GM12878 (cell line): ENCODE data around the gene KCNH4. TPM values are rescaled to one million over a fixed set of nuclear protein-coding genes. Genes with fewer than 3 reads are reported as not detected.
"Not testable (repeated sequence)": the region's sequence is repeated elsewhere in the genome, so short reads cannot be mapped to it uniquely, and the experiment has no call there.

Experiments used
- ATAC-seq: fragments of 200-7000 bp; cut with Tn5 transposase; 3 replicates; pipeline ENCODE4 v1.9.1; 2020; ENCODE audit warnings: mild to moderate bottlenecking, moderate library complexity
- BruUV-seq: library from RNA; stranded (reverse); fragments of 400-500 nt; replicated peaks from 2 replicates; lab custom pipeline; 2021; lab: Mats Ljungman, UMichigan
- CTCF ChIA-PET: fragments of 300-600 bp; sonication (Branson Sonifier 250); formaldehyde crosslinking; extraction: SDS; loops from one replicate; lab custom pipeline; 2021; ENCODE audit warnings: inconsistent platforms; lab: Yijun Ruan, JAX
- POLR2A ChIA-PET: fragments of 350-600 bp; formaldehyde crosslinking; extraction: SDS; loops from one replicate; lab custom pipeline; 2021; ENCODE audit warnings: inconsistent platforms; lab: Charles Lee
- RAD21 ChIA-PET: fragments of 300-600 bp; sonication (Branson Sonifier 250); formaldehyde crosslinking; loops from one replicate; lab custom pipeline; 2023; ENCODE audit warnings: antibody characterized with exemption; ENCODE audit not compliant: unreplicated experiment; lab: Charles Lee
- SMC1A ChIA-PET: fragments of 300-600 bp; sonication (Branson Sonifier 250); formaldehyde crosslinking; loops from one replicate; lab custom pipeline; 2023; ENCODE audit not compliant: unreplicated experiment, uncharacterized antibody; lab: Charles Lee
- DNase-seq: peaks from one replicate; pipeline ENCODE4 v3.0.0-alpha.2; 2011; ENCODE audit warnings: low read depth, low spot score
- FAIRE-seq: peaks from 3 replicates; lab custom pipeline; 2011; peaks lifted over from hg19 to GRCh38; lab: Jason Lieb, UNC
- H2AFZ ChIP-seq: 2 replicates; pipeline ENCODE4 v1.6.0; 2011; ENCODE audit warnings: low read depth, low read length, control low read depth; ENCODE audit not compliant: control insufficient read depth
- H3K27ac ChIP-seq: 2 replicates; pipeline ENCODE4 v1.5.1; 2011; ENCODE audit warnings: control low read depth; ENCODE audit not compliant: control insufficient read depth, insufficient read depth
- H3K27me3 ChIP-seq, 2 experiments: replicated peaks in 1 of 2; 2 replicates each; pipeline versions ENCODE4 v1.6.0 to v1.6.1; 2011; ENCODE audit warnings: low read length in 1 of 2; ENCODE audit not compliant: control insufficient read depth in 2 of 2, insufficient read depth in 2 of 2
- H3K36me3 ChIP-seq, 2 experiments: 2 replicates each; pipeline ENCODE4 v1.5.1; 2011; ENCODE audit warnings: low read length in 1 of 2; ENCODE audit not compliant: control insufficient read depth in 2 of 2, insufficient read depth in 2 of 2
- H3K4me1 ChIP-seq: 2 replicates; pipeline ENCODE4 v1.6.1; 2011; ENCODE audit warnings: mild to moderate bottlenecking, low read length, moderate library complexity, mixed read lengths; ENCODE audit not compliant: control insufficient read depth, insufficient read depth
- H3K4me2 ChIP-seq: 2 replicates; pipeline ENCODE4 v1.6.0; 2011; ENCODE audit warnings: control low read depth; ENCODE audit not compliant: control insufficient read depth, insufficient read depth
- H3K4me3 ChIP-seq: fragments of 200-600 bp; sonication (generic); 2 replicates; pipeline ENCODE4 v1.5.1; 2016
- H3K79me2 ChIP-seq: 2 replicates; pipeline ENCODE4 v1.6.0; 2011; ENCODE audit warnings: low read length; ENCODE audit not compliant: control insufficient read depth, insufficient read depth
- H3K9ac ChIP-seq: 2 replicates; pipeline ENCODE4 v1.8.0; 2011; ENCODE audit warnings: low read length, control low read depth, mixed read lengths; ENCODE audit not compliant: control insufficient read depth, insufficient read depth
- H3K9me3 ChIP-seq: replicated peaks from 3 replicates; pipeline ENCODE4 v1.5.1; 2011; ENCODE audit warnings: mild to moderate bottlenecking, low read length; ENCODE audit not compliant: control insufficient read depth, insufficient read depth
- H4K20me1 ChIP-seq: 2 replicates; pipeline ENCODE4 v1.6.0; 2011; ENCODE audit not compliant: control insufficient read depth, insufficient read depth
- CBX5 ChIP-seq: sonication (generic); IDR thresholded peaks from 2 replicates; pipeline ENCODE4 v1.6.1; 2016; ENCODE audit warnings: low read depth, moderate library complexity, mild to moderate bottlenecking, inconsistent platforms
- ETV6 ChIP-seq, 2 experiments: fragments of 450-650 bp in 1 of 2; IDR thresholded peaks in 1 of 2; conservative IDR thresholded peaks in 1 of 2; 2 replicates each; pipeline ENCODE4 v1.6.1; 2014; ENCODE audit warnings: antibody characterized with exemption in 1 of 2, borderline replicate concordance in 1 of 2, low read depth in 1 of 2, mild to moderate bottlenecking in 1 of 2, moderate library complexity in 1 of 2
- NRF1 ChIP-seq: conservative IDR thresholded peaks from 2 replicates; pipeline ENCODE4 v1.6.1; 2011; ENCODE audit warnings: mild to moderate bottlenecking, low read depth, low read length, improper control_type of control experiment
- SUZ12 ChIP-seq: fragments of 200-600 bp; sonication (generic); IDR thresholded peaks from one replicate; pipeline ENCODE4 v1.6.1; 2018; ENCODE audit warnings: antibody characterized with exemption, mild to moderate bottlenecking; ENCODE audit not compliant: unreplicated experiment
- TAF1 ChIP-seq: IDR thresholded peaks from 2 replicates; pipeline ENCODE4 v1.6.1; 2011; ENCODE audit warnings: mild to moderate bottlenecking, low read depth, low read length, borderline replicate concordance
- WGBS: methylation state at CpG from one replicate; pipeline ENCODE4 v1.1.6; 2016; ENCODE audit warnings: low lambda C conversion rate; ENCODE audit not compliant: insufficient replicate concordance, insufficient coverage; ENCODE audit errors: missing lambda C conversion rate; 5-methylcytosine and 5-hydroxymethylcytosine counted together
- in situ Hi-C: fragments of 300-500 bp; cut with MboI; formaldehyde crosslinking; loops from 9 replicates; pipeline ENCODE4 v1.14.3; 2018; ENCODE audit warnings: mixed read lengths
- intact Hi-C: fragments of 100-400 bp; cut with micrococcal nuclease; formaldehyde crosslinking; loops from one replicate; pipeline ENCODE4 v1.14.2; 2022; ENCODE audit not compliant: unreplicated experiment
- polyA plus RNA-seq, 11 experiments: library from polyadenylated mRNA; depleted of rRNA in 4 of 11; unstranded in 6 of 11; stranded (reverse) in 5 of 11; fragments of >200 nt; fragmentation: Nextera tagmentation in 4 of 11; fragmentation: Illumina TruSeq in 1 of 11; extraction: Ambion mirVana in 4 of 11; extraction: Trizol in 1 of 11; gene quantifications; 1 replicate in 1 of 11; 2 replicates in 10 of 11; pipeline versions ENCODE4 v1.2.1 to v1.2.3, GENCODE V29; 2011 to 2016; ENCODE audit warnings: inconsistent platforms in 2 of 11, missing spikeins in 2 of 11, low read depth in 1 of 11
- total RNA-seq, 4 experiments: library from RNA; depleted of rRNA in 3 of 4; stranded (reverse); fragments of >200 nt in 3 of 4; fragmentation: Illumina TruSeq in 1 of 4; extraction: Trizol in 1 of 4; gene quantifications; 2 replicates each; pipeline versions ENCODE4 v1.2.1 to v1.2.3, GENCODE V29; 2013 to 2021
- TF ChIP-seq, protein P1 (sequence below): fragments of 450-650 bp; IDR thresholded peaks from 2 replicates; pipeline ENCODE4 v1.6.1; 2014; ENCODE audit warnings: mild to moderate bottlenecking
- TF ChIP-seq, protein P2 (sequence below): fragments of 450-650 bp; IDR thresholded peaks from 2 replicates; pipeline ENCODE4 v1.6.1; 2017; ENCODE audit warnings: antibody characterized with exemption, mild to moderate bottlenecking, moderate library complexity

KCNH4 gene
- total and polyA plus RNA-seq, 10 of the 15 experiments (the other 5 are each of a cell fraction or from before 2014, with no cell fraction given): 0.03 to 0.88 (median 0.10) TPM; not detected in 2

DNA sequence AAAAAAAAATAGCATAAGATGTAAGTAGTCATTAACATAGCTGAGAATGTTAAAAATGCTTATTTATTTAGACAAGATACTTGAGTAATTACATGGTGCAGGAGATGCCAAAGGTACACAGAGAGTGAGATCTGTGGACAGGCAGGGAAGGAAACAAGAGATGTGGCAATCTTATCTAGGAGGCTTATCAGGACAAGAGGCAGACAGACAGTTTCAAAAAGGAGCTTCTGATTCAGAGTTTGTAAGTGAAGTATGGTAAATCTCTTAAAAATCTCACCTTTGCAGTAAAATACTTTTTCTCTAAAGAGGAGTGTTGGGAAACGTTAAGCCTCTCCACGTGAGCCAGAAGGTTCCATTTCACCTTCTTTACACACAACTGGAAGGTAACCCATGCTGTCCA, 33.2 kb upstream of the KCNH4 start (continued):
- TF ChIP-seq, protein P1, sequence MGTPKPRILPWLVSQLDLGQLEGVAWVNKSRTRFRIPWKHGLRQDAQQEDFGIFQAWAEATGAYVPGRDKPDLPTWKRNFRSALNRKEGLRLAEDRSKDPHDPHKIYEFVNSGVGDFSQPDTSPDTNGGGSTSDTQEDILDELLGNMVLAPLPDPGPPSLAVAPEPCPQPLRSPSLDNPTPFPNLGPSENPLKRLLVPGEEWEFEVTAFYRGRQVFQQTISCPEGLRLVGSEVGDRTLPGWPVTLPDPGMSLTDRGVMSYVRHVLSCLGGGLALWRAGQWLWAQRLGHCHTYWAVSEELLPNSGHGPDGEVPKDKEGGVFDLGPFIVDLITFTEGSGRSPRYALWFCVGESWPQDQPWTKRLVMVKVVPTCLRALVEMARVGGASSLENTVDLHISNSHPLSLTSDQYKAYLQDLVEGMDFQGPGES: no peak
- TF ChIP-seq ETV6 (conservative IDR thresholded peaks at IDR 0.05 in 1 of 2, IDR thresholded peaks at IDR 0.05 in 1 of 2; ENCODE audit: borderline replicate concordance in 1 of 2, low read depth in 1 of 2): no peak
- TF ChIP-seq NRF1: no peak
- TF ChIP-seq SUZ12: no peak
- TF ChIP-seq CBX5: no peak
- TF ChIP-seq, protein P2, sequence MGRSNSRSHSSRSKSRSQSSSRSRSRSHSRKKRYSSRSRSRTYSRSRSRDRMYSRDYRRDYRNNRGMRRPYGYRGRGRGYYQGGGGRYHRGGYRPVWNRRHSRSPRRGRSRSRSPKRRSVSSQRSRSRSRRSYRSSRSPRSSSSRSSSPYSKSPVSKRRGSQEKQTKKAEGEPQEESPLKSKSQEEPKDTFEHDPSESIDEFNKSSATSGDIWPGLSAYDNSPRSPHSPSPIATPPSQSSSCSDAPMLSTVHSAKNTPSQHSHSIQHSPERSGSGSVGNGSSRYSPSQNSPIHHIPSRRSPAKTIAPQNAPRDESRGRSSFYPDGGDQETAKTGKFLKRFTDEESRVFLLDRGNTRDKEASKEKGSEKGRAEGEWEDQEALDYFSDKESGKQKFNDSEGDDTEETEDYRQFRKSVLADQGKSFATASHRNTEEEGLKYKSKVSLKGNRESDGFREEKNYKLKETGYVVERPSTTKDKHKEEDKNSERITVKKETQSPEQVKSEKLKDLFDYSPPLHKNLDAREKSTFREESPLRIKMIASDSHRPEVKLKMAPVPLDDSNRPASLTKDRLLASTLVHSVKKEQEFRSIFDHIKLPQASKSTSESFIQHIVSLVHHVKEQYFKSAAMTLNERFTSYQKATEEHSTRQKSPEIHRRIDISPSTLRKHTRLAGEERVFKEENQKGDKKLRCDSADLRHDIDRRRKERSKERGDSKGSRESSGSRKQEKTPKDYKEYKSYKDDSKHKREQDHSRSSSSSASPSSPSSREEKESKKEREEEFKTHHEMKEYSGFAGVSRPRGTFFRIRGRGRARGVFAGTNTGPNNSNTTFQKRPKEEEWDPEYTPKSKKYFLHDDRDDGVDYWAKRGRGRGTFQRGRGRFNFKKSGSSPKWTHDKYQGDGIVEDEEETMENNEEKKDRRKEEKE: no peak

DNA sequence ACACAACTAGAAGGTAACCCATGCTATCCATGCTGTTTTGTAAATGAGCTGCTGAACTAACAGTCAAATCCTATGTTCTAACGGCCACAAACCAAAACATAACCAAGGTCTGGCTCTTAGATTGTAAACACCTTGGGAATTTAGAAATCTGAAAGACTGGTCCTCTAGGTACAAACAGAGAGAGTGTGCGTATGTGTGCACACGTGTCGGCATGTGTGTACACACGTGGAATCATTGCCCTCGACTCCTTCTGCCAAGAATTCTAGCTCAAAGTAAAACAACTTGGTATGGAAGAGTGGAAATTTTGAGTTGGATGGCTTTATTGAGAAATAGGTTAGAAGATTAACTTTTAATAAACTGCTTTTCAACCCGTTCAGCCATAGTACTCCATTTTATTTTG, 31.4 kb upstream of the KCNH4 start:
- ChIA-PET RAD21 (no interaction called here), POLR2A (no interaction called here)

DNA sequence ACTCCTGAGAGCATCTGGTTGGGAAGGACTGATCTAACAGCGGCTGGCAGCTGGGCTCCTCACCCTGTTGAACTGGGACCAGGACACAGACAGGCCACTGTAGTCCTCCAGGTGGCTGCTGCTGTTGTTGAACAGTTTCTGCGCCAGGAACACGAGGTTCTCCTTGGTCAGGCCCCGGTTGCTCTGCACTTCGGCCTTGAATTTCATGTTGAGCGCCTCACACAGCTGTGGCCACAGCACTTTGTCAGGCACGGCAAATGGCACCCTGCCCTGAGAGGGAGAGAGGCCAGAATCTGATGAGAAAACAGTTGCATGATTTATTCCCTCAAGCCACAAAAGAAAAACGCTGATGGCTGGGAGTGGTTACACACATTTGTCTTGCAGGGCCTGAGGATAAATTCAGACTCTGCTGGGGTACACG, 31.0 kb upstream of the KCNH4 start:
- in situ Hi-C loops, ATAC-seq, H3K4me1 ChIP-seq, FAIRE-seq, H3K79me2 ChIP-seq, H3K27me3 ChIP-seq, H3K4me2 ChIP-seq, intact Hi-C loops, H3K27ac ChIP-seq, H3K9ac ChIP-seq, SMC1A ChIA-PET, H3K9me3 ChIP-seq, BruUV-seq, RAD21 ChIA-PET, DNase-seq, H2AFZ ChIP-seq, H3K4me3 ChIP-seq, H4K20me1 ChIP-seq: not testable (repeated sequence)
- H3K36me3 ChIP-seq: peaks cover 1 to 24% of the 10 kb centered on the region in 2 experiments; a peak in 2 of 4 replicates
- ChIA-PET CTCF (interaction anchor here (2.1 kb wide), 1 partner anchor 10 kb away, joined by 11 read pairs; no protein-coding TSS in a partner anchor), POLR2A (interaction anchor here (0.6 kb wide), 1 partner anchor 20 kb away, joined by 3 read pairs; no protein-coding TSS in a partner anchor)
- 76% methylated on average over 5 of the region's 9 CpGs for WGBS

More for the DNA sequence above, 31.4 kb upstream of the KCNH4 start:
- H3K9ac ChIP-seq: no peak overlapping the region
- in situ Hi-C loops (no loop called here), intact Hi-C loops (no loop called here)
- 91% methylated on average over 7 of the region's 7 CpGs for WGBS
- no TSS peak for BruUV-seq
- no peaks in the 10 kb centered on the region for H4K20me1 ChIP-seq
- H3K36me3 ChIP-seq: peaks cover 1 to 24% of the 10 kb centered on the region in 2 experiments; a peak in 2 of 4 replicates
- H3K79me2 ChIP-seq: no peaks in the 10 kb centered on the region
- ATAC-seq (no peak), DNase-seq (no peak), FAIRE-seq (no peak)
- SMC1A ChIA-PET: interaction anchor here (0.7 kb wide), 1 partner anchor 122 kb away, joined by 3 read pairs; no protein-coding TSS in a partner anchor
- H3K4me1 ChIP-seq: no peaks in the 10 kb centered on the region
- H3K4me2 ChIP-seq: no peak overlapping the region
- CTCF ChIA-PET: interaction anchor here (2.1 kb wide), 1 partner anchor 10 kb away, joined by 11 read pairs; no protein-coding TSS in a partner anchor
- no peak overlapping the region for H3K27ac ChIP-seq
- H2AFZ ChIP-seq: no peak overlapping the region
- no peak for TF ChIP-seq TAF1
- H3K9me3 ChIP-seq: no peaks in the 10 kb centered on the region
- no peak overlapping the region for H3K4me3 ChIP-seq
- no peaks in the 10 kb centered on the region for H3K27me3 ChIP-seq
